Right forelimb (tissue), 1 donor: ENCODE data around the gene TENT4B.
"Not testable (repeated sequence)": the region's sequence is repeated elsewhere in the genome, so short reads cannot be mapped to it uniquely, and the experiment has no call there.

Experiments
- DNase-seq: peaks from one replicate; pipeline ENCODE4 v3.0.0-alpha.2; 2018

Gene TENT4B

GRCh38 chr16:50155925-50156324 is 2.8 kb downstream of the TENT4B start:
- DNase-seq, result no peak

GRCh38 chr16:50156590-50156989 is 3.5 kb downstream of the TENT4B start:
- no peak for DNase-seq

- DNase-seq, result no peak
Measured at GRCh38 chr16:50160495-50161164, 7.5 kb downstream of the TENT4B start.

DNA sequence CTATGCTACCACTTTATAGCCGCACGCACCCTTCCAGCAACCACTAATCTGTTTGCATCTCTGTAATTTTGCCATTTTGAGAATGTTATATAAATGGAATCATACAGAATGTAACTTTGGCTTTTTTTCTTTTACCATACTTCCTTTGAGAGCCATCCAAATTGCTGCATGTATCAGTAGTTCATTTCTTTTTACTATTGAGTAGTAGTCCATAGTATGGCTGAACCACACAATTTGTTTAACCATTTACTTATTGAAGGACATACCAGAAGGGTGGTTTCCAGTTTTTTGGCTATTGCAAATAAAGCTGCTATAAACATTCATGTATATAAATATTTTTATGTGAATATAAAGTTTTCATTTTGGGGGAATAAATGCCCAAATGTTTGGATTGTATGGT is 8.8 kb downstream of the TENT4B start:
- DNase-seq, result no peak

GRCh38 chr16:50165473-50165872 is 12.4 kb downstream of the TENT4B start:
- DNase-seq, result no peak

GRCh38 chr16:50166511-50167500 is 13.7 kb downstream of the TENT4B start:
- no peak for DNase-seq

- no peak for DNase-seq
Measured at GRCh38 chr16:50167556-50167955, 14.4 kb downstream of the TENT4B start.

DNA sequence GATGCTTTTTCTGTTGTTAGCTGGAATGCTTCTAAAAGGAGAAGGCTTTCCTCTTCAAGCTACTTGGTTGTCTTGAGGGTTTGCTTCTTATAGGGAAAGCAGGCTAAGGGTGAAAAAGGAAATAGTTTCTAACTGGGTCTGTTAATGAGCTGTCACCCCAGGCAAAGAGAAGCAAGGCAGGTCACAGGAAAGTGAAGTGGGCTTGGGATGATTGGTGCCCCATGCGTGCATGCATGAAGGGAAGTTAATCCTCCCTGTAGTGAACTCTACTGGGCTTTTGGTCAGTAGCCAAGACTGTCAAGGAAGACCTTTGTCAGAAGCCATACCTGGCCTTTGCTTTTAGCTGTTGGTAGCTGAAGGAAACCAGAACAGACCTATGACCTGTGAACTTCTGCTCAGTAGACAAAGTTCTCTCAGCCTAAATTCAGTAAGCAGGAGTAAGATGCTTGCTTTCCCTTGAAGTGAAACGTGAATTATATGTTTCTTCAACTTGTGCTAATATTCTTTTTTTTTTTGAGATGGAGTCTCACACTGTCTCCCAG is 16.5 kb downstream of the TENT4B start:
- DNase-seq, result no peak

DNA sequence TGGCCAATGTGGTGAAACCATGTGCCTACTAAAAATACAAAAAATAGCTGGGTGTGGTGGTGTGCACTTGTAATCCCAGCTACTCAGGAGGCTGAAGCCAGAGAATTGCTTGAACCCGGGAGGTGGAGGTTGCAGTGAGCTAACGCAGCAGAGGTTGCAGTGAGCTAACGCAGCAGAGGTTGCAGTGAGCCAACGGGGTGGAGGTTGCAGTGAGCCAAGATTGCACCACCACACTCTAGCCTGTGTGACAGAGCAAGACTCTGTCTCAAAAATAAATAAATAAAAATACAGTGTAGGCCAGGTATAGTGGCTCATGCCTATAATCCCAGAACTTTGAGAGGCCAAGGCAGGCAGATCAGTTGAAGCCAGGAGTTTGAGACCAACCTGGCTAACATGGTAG is 18.7 kb downstream of the TENT4B start:
- not testable (repeated sequence) for DNase-seq

- DNase-seq, result no peak
Measured at GRCh38 chr16:50172195-50172922, 19.3 kb downstream of the TENT4B start.

- DNase-seq, result no peak
Measured at GRCh38 chr16:50173316-50173715, 20.2 kb downstream of the TENT4B start.

- DNase-seq, result no peak
Measured at GRCh38 chr16:50178491-50178941, 25.4 kb downstream of the TENT4B start.

- no peak for DNase-seq
Measured at GRCh38 chr16:50182441-50182840, 29.3 kb downstream of the TENT4B start.

GRCh38 chr16:50183316-50183715 is 30.2 kb downstream of the TENT4B start:
- no peak for DNase-seq

- DNase-seq, result no peak
Measured at GRCh38 chr16:50185005-50185505, 31.9 kb downstream of the TENT4B start.

- no peak for DNase-seq
Measured at GRCh38 chr16:50188619-50189136, 35.6 kb downstream of the TENT4B start.

- DNase-seq, result no peak
Measured at GRCh38 chr16:50190292-50190691, 37.2 kb downstream of the TENT4B start.

DNA sequence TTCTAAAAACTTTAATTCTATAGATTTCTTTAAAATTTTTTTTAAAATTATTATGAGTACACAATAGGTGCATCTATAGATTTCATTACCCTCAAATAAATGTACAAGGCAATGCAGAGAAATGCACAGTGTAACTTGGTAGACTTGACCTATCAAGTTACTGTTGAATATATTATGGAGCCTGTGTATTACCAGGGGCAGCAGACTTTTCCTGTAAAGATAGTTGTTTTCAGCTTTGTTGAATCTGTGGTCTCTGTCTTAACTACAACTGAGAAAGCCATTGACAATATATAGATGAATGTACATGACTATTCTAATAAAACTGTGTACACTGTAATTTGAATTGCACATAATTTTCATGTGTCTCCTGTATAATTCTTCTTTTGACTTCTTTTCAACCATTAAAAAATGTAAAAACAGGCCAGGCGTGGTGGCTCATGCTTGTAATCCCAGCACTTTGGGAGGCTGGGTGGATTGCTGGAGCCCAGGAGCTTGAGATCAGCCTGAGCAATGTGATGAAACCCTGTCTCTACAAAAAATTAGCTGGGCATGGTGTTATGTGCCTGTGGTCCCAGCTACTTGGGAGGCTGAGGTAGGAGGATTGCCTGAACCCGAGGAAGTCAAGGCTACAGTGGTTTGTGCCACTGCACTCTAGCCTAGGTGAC is 39.4 kb downstream of the TENT4B start:
- no peak for DNase-seq

- no peak for DNase-seq
Measured at GRCh38 chr16:50193594-50193993, 40.5 kb downstream of the TENT4B start.

GRCh38 chr16:50195276-50195675 is 42.2 kb downstream of the TENT4B start:
- no peak for DNase-seq

- no peak for DNase-seq
Measured at GRCh38 chr16:50195756-50196155, 42.6 kb downstream of the TENT4B start.

DNA sequence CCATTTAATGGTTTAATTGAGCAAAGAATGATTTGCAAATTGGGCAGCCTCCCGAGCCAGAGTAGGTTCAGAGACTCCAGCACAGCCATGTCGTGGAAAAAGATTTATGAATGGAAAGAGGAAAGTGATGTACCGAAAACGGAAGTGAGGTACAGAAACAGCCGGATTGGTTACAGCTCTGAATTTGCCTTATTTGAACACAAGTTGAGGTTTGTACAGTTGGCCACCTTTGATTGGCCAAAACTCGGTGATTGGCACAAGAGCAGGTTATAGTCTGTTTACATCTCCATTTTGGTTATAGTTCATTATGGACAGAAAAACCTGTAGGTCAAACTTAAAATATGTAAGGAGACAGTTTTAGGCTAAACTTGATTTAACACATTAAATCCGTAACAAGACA is 44.5 kb downstream of the TENT4B start:
- DNase-seq, result no peak
